Measurements from ENCODE around the gene RHOV. TPM values are rescaled to one million over a fixed set of nuclear protein-coding genes. Genes with fewer than 3 reads are reported as not detected.

The RHOV gene
- total RNA-seq, 1 donor from 2014 or later, result 0.61 TPM

- Histone ChIP-seq H3K9me3 (ENCODE audit: insufficient read depth, low read depth, low read length) (no peaks in the 10 kb centered on the region), H3K27me3 (ENCODE audit: insufficient read depth, low read length) (no peaks in the 10 kb centered on the region), H3K27ac (ENCODE audit: low read depth, low read length) (no peak overlapping the region), H3K9ac (ENCODE audit: low read length) (peak overlapping the region; percentile 27), H4K20me1 (ENCODE audit: insufficient read depth, low read length) (no peaks in the 10 kb centered on the region), H3K4me3 (ENCODE audit: insufficient read depth, low read depth, low read length) (no peak overlapping the region), H3K36me3 (ENCODE audit: insufficient read depth, low read length) (no peaks in the 10 kb centered on the region), H2AFZ (ENCODE audit: low read depth, low read length) (peak overlapping the region; percentile 91), H3K4me1 (ENCODE audit: insufficient read depth, low read length) (peaks cover 12% of the 10 kb centered on the region), H3K79me2 (ENCODE audit: insufficient read depth, low read length) (no peaks in the 10 kb centered on the region), H3K4me2 (ENCODE audit: low read length) (peak overlapping the region; percentile 41)
- Mint-ChIP-seq H3K4me1 (ENCODE audit: low read depth, unreplicated experiment) (peaks cover 6% of the 10 kb centered on the region), H3K9me3 (ENCODE audit: unreplicated experiment) (no peaks in the 10 kb centered on the region), H3K36me3 (ENCODE audit: low read depth, unreplicated experiment) (peaks cover 2% of the 10 kb centered on the region), H3K27me3 (ENCODE audit: low read depth, unreplicated experiment) (peaks cover 57% of the 10 kb centered on the region), H3K27ac (ENCODE audit: unreplicated experiment) (no peak overlapping the region), H3K4me3 (ENCODE audit: unreplicated experiment) (no peak overlapping the region)
- TF ChIP-seq, protein P1, sequence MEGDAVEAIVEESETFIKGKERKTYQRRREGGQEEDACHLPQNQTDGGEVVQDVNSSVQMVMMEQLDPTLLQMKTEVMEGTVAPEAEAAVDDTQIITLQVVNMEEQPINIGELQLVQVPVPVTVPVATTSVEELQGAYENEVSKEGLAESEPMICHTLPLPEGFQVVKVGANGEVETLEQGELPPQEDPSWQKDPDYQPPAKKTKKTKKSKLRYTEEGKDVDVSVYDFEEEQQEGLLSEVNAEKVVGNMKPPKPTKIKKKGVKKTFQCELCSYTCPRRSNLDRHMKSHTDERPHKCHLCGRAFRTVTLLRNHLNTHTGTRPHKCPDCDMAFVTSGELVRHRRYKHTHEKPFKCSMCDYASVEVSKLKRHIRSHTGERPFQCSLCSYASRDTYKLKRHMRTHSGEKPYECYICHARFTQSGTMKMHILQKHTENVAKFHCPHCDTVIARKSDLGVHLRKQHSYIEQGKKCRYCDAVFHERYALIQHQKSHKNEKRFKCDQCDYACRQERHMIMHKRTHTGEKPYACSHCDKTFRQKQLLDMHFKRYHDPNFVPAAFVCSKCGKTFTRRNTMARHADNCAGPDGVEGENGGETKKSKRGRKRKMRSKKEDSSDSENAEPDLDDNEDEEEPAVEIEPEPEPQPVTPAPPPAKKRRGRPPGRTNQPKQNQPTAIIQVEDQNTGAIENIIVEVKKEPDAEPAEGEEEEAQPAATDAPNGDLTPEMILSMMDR (IDR thresholded peaks at IDR 0.05; ENCODE audit: insufficient read depth, low read depth, low read length), result no peak
- TF ChIP-seq EZH2 (IDR thresholded peaks at IDR 0.05; ENCODE audit: insufficient read depth, low read length), result no peak
- no peak for FAIRE-seq
- DNase-seq (ENCODE audit: low read depth), result no peak
Measured at GRCh38 chr15:40918799-40919392, 44.9 kb upstream of the RHOV start.

DNA sequence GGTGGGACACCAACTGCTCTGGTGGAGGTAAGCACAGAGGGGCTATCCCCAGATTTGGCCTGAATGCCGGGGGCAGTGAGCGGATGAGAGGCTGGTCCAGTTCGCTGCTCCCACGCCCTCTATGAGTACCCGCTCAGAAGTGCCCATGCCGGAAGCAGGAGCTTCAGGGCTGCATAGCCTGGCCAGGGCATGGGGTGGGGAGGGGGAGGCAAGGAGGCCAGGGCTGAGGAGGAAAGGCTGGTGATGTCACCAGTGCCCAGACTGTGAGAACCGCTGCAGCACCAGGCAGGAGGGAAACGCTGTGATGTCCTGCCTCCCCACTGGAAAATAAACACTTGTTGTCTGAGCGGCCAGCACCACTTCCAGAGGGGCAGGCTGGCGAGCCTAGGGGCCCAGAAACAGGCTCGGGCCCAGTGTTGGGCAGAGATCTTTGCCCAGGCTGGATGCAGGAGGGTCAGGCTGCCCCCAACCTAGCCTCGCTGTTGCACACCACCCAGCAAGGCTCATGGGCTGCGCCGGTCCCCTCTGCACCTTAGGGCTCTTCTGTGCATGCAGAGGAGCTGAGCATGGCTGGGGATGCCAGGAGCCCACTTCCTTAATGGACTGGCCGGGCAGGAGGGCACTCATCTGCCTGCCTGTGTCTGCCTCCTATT is 44.2 kb upstream of the RHOV start:
- FAIRE-seq, result no peak
- H3K4me2 ChIP-seq (ENCODE audit: low read length), result peak overlapping the region; percentile 41
- no peaks in the 10 kb centered on the region for H3K27me3 ChIP-seq (ENCODE audit: insufficient read depth, low read length)
- TF ChIP-seq, protein P1 (IDR thresholded peaks at IDR 0.05; ENCODE audit: insufficient read depth, low read depth, low read length), result no peak
- no peak for TF ChIP-seq EZH2 (IDR thresholded peaks at IDR 0.05; ENCODE audit: insufficient read depth, low read length)
- no peak overlapping the region for H3K27ac ChIP-seq (ENCODE audit: low read depth, low read length)
- DNase-seq (ENCODE audit: low read depth), result no peak
- H3K27ac Mint-ChIP-seq (ENCODE audit: unreplicated experiment), result no peak overlapping the region
- no peak overlapping the region for H3K4me3 ChIP-seq (ENCODE audit: insufficient read depth, low read depth, low read length)
- no peaks in the 10 kb centered on the region for H3K9me3 ChIP-seq (ENCODE audit: insufficient read depth, low read depth, low read length)
- H3K79me2 ChIP-seq (ENCODE audit: insufficient read depth, low read length), result no peaks in the 10 kb centered on the region
- H2AFZ ChIP-seq (ENCODE audit: low read depth, low read length), result peak overlapping the region; percentile 91
- H3K9ac ChIP-seq (ENCODE audit: low read length), result no peak overlapping the region
- no peaks in the 10 kb centered on the region for H3K9me3 Mint-ChIP-seq (ENCODE audit: unreplicated experiment)
- H4K20me1 ChIP-seq (ENCODE audit: insufficient read depth, low read length), result no peaks in the 10 kb centered on the region
- no peak overlapping the region for H3K4me3 Mint-ChIP-seq (ENCODE audit: unreplicated experiment)
- peaks cover 3% of the 10 kb centered on the region for H3K4me1 Mint-ChIP-seq (ENCODE audit: low read depth, unreplicated experiment)
- peaks cover 12% of the 10 kb centered on the region for H3K4me1 ChIP-seq (ENCODE audit: insufficient read depth, low read length)
- peaks cover 2% of the 10 kb centered on the region for H3K36me3 Mint-ChIP-seq (ENCODE audit: low read depth, unreplicated experiment)
- H3K27me3 Mint-ChIP-seq (ENCODE audit: low read depth, unreplicated experiment), result peaks cover 52% of the 10 kb centered on the region
- H3K36me3 ChIP-seq (ENCODE audit: insufficient read depth, low read length), result no peaks in the 10 kb centered on the region

DNA sequence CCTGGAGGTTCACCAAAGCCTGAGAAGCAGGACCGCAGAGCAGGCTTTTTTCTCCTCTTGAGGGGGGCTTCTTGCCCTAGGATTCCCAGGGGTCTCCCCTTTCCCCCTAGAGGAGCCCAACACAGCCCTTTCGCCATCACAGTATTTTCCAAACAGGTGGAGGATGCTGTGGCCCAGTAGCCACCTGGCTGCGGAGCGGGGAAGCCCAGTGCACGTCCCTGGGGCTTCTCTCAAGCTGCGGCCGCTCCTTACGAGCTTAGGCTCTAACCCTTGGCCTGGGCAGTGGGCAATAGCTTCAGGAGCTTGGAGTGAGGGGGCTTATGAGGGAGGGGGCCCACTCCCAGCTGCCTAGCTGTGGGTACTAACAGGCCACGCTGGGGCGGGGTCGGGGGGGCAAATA is 43.6 kb upstream of the RHOV start:
- TF ChIP-seq, protein P1 (IDR thresholded peaks at IDR 0.05; ENCODE audit: insufficient read depth, low read depth, low read length), result no peak
- no peak for TF ChIP-seq EZH2 (IDR thresholded peaks at IDR 0.05; ENCODE audit: insufficient read depth, low read length)
- Histone ChIP-seq H3K4me1 (ENCODE audit: insufficient read depth, low read length) (peaks cover 12% of the 10 kb centered on the region), H3K4me3 (ENCODE audit: insufficient read depth, low read depth, low read length) (no peak overlapping the region), H3K27ac (ENCODE audit: low read depth, low read length) (no peak overlapping the region), H3K9ac (ENCODE audit: low read length) (no peak overlapping the region), H2AFZ (ENCODE audit: low read depth, low read length) (no peak overlapping the region), H3K79me2 (ENCODE audit: insufficient read depth, low read length) (no peaks in the 10 kb centered on the region), H3K36me3 (ENCODE audit: insufficient read depth, low read length) (no peaks in the 10 kb centered on the region), H3K27me3 (ENCODE audit: insufficient read depth, low read length) (no peaks in the 10 kb centered on the region), H4K20me1 (ENCODE audit: insufficient read depth, low read length) (no peaks in the 10 kb centered on the region), H3K9me3 (ENCODE audit: insufficient read depth, low read depth, low read length) (no peaks in the 10 kb centered on the region), H3K4me2 (ENCODE audit: low read length) (no peak overlapping the region)
- Mint-ChIP-seq H3K27me3 (ENCODE audit: low read depth, unreplicated experiment) (peaks cover 48% of the 10 kb centered on the region), H3K4me3 (ENCODE audit: unreplicated experiment) (no peak overlapping the region), H3K9me3 (ENCODE audit: unreplicated experiment) (no peaks in the 10 kb centered on the region), H3K36me3 (ENCODE audit: low read depth, unreplicated experiment) (peaks cover 2% of the 10 kb centered on the region), H3K4me1 (ENCODE audit: low read depth, unreplicated experiment) (peaks cover 3% of the 10 kb centered on the region), H3K27ac (ENCODE audit: unreplicated experiment) (no peak overlapping the region)
- FAIRE-seq, result no peak
- DNase-seq (ENCODE audit: low read depth), result no peak

Data from astrocyte (in vitro differentiated cells and primary cell).